ENCODE measurements around the gene KITLG.

The KITLG gene

GRCh38 chr12:88591343-88591742 lies 11.1 kb upstream of the KITLG start:
- no peaks in the 10 kb centered on the region for H3K36me3 Mint-ChIP-seq

GRCh38 chr12:88590851-88591250 lies 10.6 kb upstream of the KITLG start:
- peaks cover 10% of the 10 kb centered on the region for H3K9me3 Mint-ChIP-seq
- no peaks in the 10 kb centered on the region for H3K27me3 Mint-ChIP-seq
- no peak for ATAC-seq (ENCODE audit: low read depth)
- no peak overlapping the region for H3K4me3 Mint-ChIP-seq
- H3K27ac Mint-ChIP-seq, result no peak overlapping the region
- H3K4me1 Mint-ChIP-seq, result no peaks in the 10 kb centered on the region
- DNase-seq (ENCODE audit: low spot score in 2 of 2), result no peak
- no peaks in the 10 kb centered on the region for H3K36me3 Mint-ChIP-seq

More at GRCh38 chr12:88591343-88591742, 11.1 kb upstream of the KITLG start:
- no peak overlapping the region for H3K27ac Mint-ChIP-seq
- no peak for DNase-seq (ENCODE audit: low spot score in 2 of 2)
- H3K27me3 Mint-ChIP-seq, result no peaks in the 10 kb centered on the region
- ATAC-seq (ENCODE audit: low read depth), result no peak
- no peaks in the 10 kb centered on the region for H3K4me1 Mint-ChIP-seq
- no peak overlapping the region for H3K4me3 Mint-ChIP-seq
- H3K9me3 Mint-ChIP-seq, result peaks cover 9% of the 10 kb centered on the region

GRCh38 chr12:88585077-88585476 lies 4.8 kb upstream of the KITLG start:
- DNase-seq (ENCODE audit: low spot score in 2 of 2), result no peak
- Mint-ChIP-seq H3K4me1 (no peaks in the 10 kb centered on the region), H3K27me3 (peaks cover 3% of the 10 kb centered on the region), H3K4me3 (no peak overlapping the region), H3K36me3 (no peaks in the 10 kb centered on the region), H3K9me3 (peaks cover 13% of the 10 kb centered on the region), H3K27ac (no peak overlapping the region)
- ATAC-seq (ENCODE audit: low read depth), result no peak

GRCh38 chr12:88579601-88580050 lies 645 bp downstream of the KITLG start:
- ATAC-seq (ENCODE audit: low read depth), result no peak
- no peaks in the 10 kb centered on the region for H3K9me3 Mint-ChIP-seq

GRCh38 chr12:88579161-88579517 lies 1.1 kb downstream of the KITLG start:
- H3K4me1 Mint-ChIP-seq, result no peaks in the 10 kb centered on the region
- no peak for ATAC-seq (ENCODE audit: low read depth)
- no peak overlapping the region for H3K4me3 Mint-ChIP-seq
- peaks cover 8% of the 10 kb centered on the region for H3K27me3 Mint-ChIP-seq
- no peak overlapping the region for H3K27ac Mint-ChIP-seq
- no peak for DNase-seq (ENCODE audit: low spot score in 2 of 2)
- H3K9me3 Mint-ChIP-seq, result no peaks in the 10 kb centered on the region
- H3K36me3 Mint-ChIP-seq, result no peaks in the 10 kb centered on the region

More at GRCh38 chr12:88579601-88580050, 645 bp downstream of the KITLG start:
- DNase-seq (ENCODE audit: low spot score in 2 of 2), result no peak
- Mint-ChIP-seq H3K36me3 (no peaks in the 10 kb centered on the region), H3K4me1 (no peaks in the 10 kb centered on the region), H3K4me3 (no peak overlapping the region), H3K27ac (no peak overlapping the region), H3K27me3 (peaks cover 8% of the 10 kb centered on the region)

- no peak overlapping the region for H3K4me3 Mint-ChIP-seq
- no peaks in the 10 kb centered on the region for H3K4me1 Mint-ChIP-seq
- peaks cover 8% of the 10 kb centered on the region for H3K27me3 Mint-ChIP-seq
- no peaks in the 10 kb centered on the region for H3K9me3 Mint-ChIP-seq
- no peak overlapping the region for H3K27ac Mint-ChIP-seq
- no peak for DNase-seq (ENCODE audit: low spot score in 2 of 2)
- no peaks in the 10 kb centered on the region for H3K36me3 Mint-ChIP-seq
- ATAC-seq (ENCODE audit: low read depth), result no peak
Observed at GRCh38 chr12:88578276-88579160, 1.8 kb downstream of the KITLG start.

GRCh38 chr12:88577537-88577936 lies 2.7 kb downstream of the KITLG start:
- peaks cover 6% of the 10 kb centered on the region for H3K27me3 Mint-ChIP-seq
- ATAC-seq (ENCODE audit: low read depth), result no peak
- DNase-seq (ENCODE audit: low spot score in 2 of 2), result no peak
- no peak overlapping the region for H3K27ac Mint-ChIP-seq
- H3K9me3 Mint-ChIP-seq, result no peaks in the 10 kb centered on the region
- no peak overlapping the region for H3K4me3 Mint-ChIP-seq
- H3K36me3 Mint-ChIP-seq, result no peaks in the 10 kb centered on the region
- no peaks in the 10 kb centered on the region for H3K4me1 Mint-ChIP-seq

GRCh38 chr12:88576866-88577265 lies 3.4 kb downstream of the KITLG start:
- Mint-ChIP-seq H3K9me3 (no peaks in the 10 kb centered on the region), H3K27ac (no peak overlapping the region), H3K36me3 (no peaks in the 10 kb centered on the region), H3K27me3 (peaks cover 6% of the 10 kb centered on the region), H3K4me1 (no peaks in the 10 kb centered on the region), H3K4me3 (no peak overlapping the region)
- no peak for ATAC-seq (ENCODE audit: low read depth)
- DNase-seq (ENCODE audit: low spot score in 2 of 2), result no peak

- DNase-seq (ENCODE audit: low spot score in 2 of 2), result no peak
Observed at GRCh38 chr12:88575361-88575970, 4.8 kb downstream of the KITLG start.

GRCh38 chr12:88574278-88574677 lies 6.0 kb downstream of the KITLG start:
- Mint-ChIP-seq H3K27ac (no peak overlapping the region), H3K9me3 (no peaks in the 10 kb centered on the region), H3K36me3 (no peaks in the 10 kb centered on the region), H3K4me3 (no peak overlapping the region), H3K27me3 (peaks cover 5% of the 10 kb centered on the region), H3K4me1 (no peaks in the 10 kb centered on the region)
- ATAC-seq (ENCODE audit: low read depth) (no peak), DNase-seq (ENCODE audit: low spot score in 2 of 2) (no peak)

More at GRCh38 chr12:88575361-88575970, 4.8 kb downstream of the KITLG start:
- no peak for ATAC-seq (ENCODE audit: low read depth)
- Mint-ChIP-seq H3K27me3 (peaks cover 6% of the 10 kb centered on the region), H3K27ac (no peak overlapping the region), H3K36me3 (no peaks in the 10 kb centered on the region), H3K9me3 (no peaks in the 10 kb centered on the region), H3K4me1 (no peaks in the 10 kb centered on the region), H3K4me3 (no peak overlapping the region)

- Mint-ChIP-seq H3K27ac (no peak overlapping the region), H3K4me3 (no peak overlapping the region), H3K36me3 (no peaks in the 10 kb centered on the region), H3K27me3 (peaks cover 4% of the 10 kb centered on the region), H3K4me1 (no peaks in the 10 kb centered on the region), H3K9me3 (no peaks in the 10 kb centered on the region)
- no peak for ATAC-seq (ENCODE audit: low read depth)
- no peak for DNase-seq (ENCODE audit: low spot score in 2 of 2)
Observed at GRCh38 chr12:88573583-88573982, 6.7 kb downstream of the KITLG start.

GRCh38 chr12:88572781-88573549 lies 7.3 kb downstream of the KITLG start:
- no peaks in the 10 kb centered on the region for H3K36me3 Mint-ChIP-seq
- no peak overlapping the region for H3K27ac Mint-ChIP-seq
- H3K27me3 Mint-ChIP-seq, result no peaks in the 10 kb centered on the region
- H3K4me1 Mint-ChIP-seq, result no peaks in the 10 kb centered on the region
- H3K4me3 Mint-ChIP-seq, result no peak overlapping the region
- DNase-seq (ENCODE audit: low spot score in 2 of 2) (no peak), ATAC-seq (ENCODE audit: low read depth) (no peak)
- no peaks in the 10 kb centered on the region for H3K9me3 Mint-ChIP-seq

GRCh38 chr12:88571543-88571942 lies 8.7 kb downstream of the KITLG start:
- Mint-ChIP-seq H3K27ac (no peak overlapping the region), H3K36me3 (no peaks in the 10 kb centered on the region), H3K4me3 (no peak overlapping the region), H3K27me3 (no peaks in the 10 kb centered on the region), H3K9me3 (no peaks in the 10 kb centered on the region), H3K4me1 (no peaks in the 10 kb centered on the region)
- ATAC-seq (ENCODE audit: low read depth) (no peak), DNase-seq (ENCODE audit: low spot score in 2 of 2) (no peak)

GRCh38 chr12:88570103-88570502 lies 10.2 kb downstream of the KITLG start:
- DNase-seq (ENCODE audit: low spot score in 2 of 2) (no peak), ATAC-seq (ENCODE audit: low read depth) (no peak)
- H3K36me3 Mint-ChIP-seq, result no peaks in the 10 kb centered on the region
- H3K4me1 Mint-ChIP-seq, result no peaks in the 10 kb centered on the region
- no peak overlapping the region for H3K4me3 Mint-ChIP-seq
- H3K27me3 Mint-ChIP-seq, result no peaks in the 10 kb centered on the region
- no peak overlapping the region for H3K27ac Mint-ChIP-seq
- no peaks in the 10 kb centered on the region for H3K9me3 Mint-ChIP-seq
